GM19397 (cell line): Measurements from ENCODE around the gene EPHB2.

Experiments
- ATAC-seq: cut with Tn5 transposase; IDR thresholded peaks from one replicate; pipeline ENCODE4 v1.9.1; 2021; ENCODE audit warnings: mild to moderate bottlenecking, moderate library complexity; ENCODE audit not compliant: unreplicated experiment

EPHB2 gene

GRCh38 chr1:22749919-22750684 lies 39.5 kb downstream of the EPHB2 start:
- ATAC-seq: no peak

DNA sequence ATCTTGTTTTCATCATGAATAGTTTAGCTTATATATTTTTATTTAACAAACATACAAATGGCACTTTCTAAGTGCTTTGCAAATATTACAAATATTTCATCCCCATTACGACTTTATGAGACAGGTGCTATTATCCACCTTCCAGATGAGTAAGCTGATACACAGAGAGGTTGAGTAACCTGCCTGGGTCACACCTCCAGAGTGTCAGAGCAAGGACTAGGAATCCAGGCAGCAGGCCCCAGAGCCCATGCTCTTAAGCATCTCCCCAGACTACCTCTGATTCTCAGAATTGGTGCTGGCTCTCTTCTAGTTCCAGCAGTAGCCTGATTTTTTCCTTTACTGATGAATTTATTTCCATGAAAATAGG lies 40.0 kb downstream of the EPHB2 start:
- ATAC-seq: no peak

DNA sequence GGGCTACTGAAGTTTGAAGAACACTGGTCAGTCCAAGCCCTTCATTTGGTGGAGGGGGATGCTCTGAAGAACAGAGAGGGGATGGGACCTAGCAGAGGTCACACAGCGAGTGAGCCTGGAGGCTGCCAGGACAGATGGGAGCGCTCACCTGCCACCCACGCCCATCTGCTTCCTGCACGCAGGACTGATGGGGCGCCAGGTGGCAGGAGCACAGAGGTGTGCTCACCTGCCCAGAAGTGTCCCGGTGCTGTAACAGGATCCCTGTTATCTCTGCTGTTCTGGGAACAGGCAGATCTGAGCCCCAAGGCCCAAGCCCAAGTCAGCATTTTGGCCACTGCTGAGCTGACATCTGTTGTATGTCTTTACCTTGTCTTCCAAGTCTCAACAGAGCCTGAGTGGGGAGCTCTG lies 40.5 kb downstream of the EPHB2 start:
- ATAC-seq: no peak

DNA sequence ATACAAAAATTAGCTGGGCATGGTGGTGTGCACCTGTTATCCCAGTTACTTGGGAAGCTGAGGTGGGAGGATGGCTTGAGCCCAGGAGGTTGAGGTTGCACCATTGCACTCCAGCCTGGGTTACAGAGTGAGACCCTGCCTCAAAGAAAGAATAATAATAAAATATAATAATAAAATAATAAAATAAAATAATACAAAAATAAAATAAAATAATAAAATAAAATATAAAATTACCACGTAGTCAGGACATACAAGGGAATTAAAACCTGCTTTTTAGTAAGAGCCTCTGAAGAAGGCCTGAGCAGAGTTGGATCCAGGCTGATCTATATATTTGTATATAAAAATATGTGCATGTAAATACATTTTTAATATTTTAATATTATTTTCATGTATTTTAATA lies 41.7 kb downstream of the EPHB2 start:
- no peak for ATAC-seq

DNA sequence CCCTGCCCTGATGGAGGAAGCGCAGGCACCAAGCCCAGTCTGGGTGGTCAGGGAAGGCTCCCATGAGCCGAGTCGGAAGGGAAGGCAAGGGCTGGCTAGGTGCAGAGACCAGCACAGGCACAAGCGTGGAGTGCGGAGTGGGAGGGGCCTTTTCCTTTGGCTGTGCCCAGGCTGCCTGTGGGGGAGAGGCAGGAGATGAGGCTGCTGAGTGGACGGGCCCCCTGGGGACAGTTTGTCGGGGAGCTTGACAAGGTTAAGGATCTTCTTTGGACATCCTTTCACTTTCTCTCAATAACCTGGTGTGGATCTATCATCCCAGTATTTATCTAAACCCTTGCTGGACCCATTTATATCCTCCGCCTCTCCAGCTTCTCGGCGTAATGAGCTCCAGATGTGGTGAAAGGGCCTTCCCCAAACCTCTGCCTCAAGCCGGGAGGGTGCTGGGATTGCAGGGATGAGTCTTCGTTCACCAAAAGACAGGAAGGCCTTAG lies 42.9 kb downstream of the EPHB2 start:
- no peak for ATAC-seq

DNA sequence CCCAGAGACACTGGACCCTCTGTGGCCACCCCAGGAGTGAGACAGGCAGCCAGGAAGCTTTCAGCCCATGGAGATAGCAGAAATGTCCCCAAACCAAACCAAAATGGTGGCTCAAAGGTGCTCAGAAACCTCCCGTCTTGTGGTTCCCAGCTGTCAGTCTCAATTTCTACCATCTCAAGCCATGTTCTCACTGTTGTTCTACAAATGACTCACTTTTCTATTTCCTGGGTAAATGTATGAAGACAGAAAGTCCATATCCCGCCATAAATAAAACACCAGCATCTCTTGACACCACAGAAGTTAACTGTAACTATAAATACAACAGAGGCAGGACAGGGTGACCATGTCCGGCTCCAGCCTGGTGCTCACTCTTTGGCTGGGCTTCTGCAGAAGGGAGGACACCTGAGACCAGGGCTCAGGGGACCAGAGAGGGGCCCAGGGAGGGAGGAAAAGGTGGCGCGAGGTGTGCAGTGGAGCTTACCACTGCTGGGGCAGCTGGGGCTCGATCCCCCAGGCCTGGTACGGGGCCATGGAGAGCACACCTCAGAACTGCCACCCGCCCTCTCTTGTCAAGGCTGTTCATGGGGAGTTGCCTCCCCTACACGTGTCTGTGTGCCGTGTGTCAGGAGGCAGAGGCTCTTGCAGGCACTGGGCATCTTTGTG lies 43.6 kb downstream of the EPHB2 start:
- no peak for ATAC-seq

DNA sequence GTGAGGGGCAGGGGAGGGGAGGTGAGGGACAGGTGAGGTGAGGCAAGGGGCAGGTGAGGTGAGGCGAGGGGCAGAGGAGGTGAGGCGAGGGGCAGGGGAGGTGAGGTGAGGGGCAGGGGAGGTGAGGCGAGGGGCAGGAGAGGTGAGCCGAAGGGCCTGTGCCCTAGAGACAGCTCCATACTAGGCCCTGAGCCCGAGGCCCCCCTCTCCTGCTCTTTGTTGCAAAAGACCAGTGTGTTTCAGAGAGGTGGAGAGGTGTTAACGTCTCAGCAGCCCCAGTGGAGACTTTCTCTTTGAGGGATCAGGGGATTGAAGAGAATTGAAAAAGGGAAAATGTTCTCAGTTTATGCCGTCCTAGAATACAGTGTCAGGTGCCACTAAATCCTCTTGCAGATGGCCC lies 44.2 kb downstream of the EPHB2 start:
- no peak for ATAC-seq

GRCh38 chr1:22755641-22756040 lies 45.0 kb downstream of the EPHB2 start:
- no peak for ATAC-seq

- no peak for ATAC-seq
Measured at GRCh38 chr1:22756125-22756735, 45.6 kb downstream of the EPHB2 start.

- no peak for ATAC-seq
Measured at GRCh38 chr1:22760455-22760854, 49.8 kb downstream of the EPHB2 start.

DNA sequence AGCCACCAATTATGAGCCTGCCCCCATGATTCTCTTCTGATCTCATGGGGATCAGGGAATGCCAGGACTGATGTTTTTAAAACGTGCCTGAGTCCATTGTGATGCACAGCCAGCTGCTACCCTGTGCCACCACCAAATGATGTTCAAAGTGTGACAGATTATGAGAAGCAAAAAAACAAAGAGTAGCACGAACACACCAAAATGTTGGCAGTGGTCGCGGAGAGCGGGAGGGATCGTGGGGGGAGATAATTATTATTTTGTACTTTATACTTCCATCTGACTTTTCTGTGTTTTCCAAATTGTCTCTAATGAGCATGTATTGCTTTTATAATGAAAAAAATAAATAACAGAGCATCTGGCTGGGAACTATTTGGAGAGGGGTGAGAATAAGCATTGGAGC lies 50.5 kb downstream of the EPHB2 start:
- ATAC-seq: no peak

DNA sequence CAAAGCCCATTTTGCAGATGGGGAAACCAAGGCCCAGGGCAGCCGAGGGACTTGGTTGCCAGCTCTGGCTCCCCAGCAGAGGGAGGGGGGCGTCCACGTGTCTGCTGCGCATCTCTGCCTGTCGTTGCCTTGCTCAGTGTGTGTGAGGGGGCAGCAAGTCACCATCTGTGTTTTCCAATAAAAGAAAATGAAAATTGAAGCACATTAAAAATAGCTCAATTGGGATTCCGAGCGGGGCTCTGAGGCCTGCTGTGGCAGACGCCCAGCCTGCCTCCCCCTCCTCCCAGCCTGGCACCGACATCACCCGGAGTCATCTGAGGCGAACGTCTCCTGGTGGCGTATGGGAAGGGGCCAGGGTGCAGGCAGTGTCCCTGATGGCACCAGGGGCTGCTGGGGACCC lies 51.2 kb downstream of the EPHB2 start:
- no peak for ATAC-seq

DNA sequence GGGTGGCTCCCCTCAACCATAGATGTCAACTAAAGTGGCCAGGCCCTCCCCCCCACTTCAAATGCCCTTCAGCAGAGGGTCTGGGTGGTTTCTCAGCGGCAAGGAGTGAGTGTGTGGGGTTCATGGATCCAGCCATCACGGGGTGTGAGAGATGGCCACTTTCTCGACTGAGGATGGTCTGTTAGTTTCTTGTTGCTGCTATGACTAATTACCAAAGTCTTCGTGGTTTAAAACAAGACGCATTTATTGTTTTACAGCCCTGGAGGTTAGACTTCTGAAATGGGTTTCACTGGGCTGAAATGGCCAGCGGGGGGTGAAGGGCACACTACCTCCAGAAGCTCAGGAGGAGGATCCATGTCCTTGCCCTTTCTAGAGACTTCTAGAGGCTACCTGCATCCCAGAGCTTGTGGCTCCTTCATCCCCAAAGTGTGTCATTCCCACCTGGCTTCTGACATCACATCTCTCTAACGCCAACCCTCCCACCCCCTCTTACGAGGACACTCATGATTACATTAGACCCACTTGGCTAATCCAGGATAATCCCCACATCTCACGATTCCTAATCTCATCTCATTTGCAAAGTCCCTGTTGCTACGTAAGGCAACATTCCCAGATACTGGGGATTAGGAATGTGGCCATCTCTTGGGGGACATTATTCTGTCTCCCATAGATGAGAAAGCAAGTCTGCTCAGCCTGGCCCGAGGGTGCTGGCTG lies 53.0 kb downstream of the EPHB2 start:
- ATAC-seq: no peak

GRCh38 chr1:22767852-22768251 lies 57.2 kb downstream of the EPHB2 start:
- ATAC-seq: no peak

GRCh38 chr1:22769932-22770331 lies 59.3 kb downstream of the EPHB2 start:
- ATAC-seq: no peak

DNA sequence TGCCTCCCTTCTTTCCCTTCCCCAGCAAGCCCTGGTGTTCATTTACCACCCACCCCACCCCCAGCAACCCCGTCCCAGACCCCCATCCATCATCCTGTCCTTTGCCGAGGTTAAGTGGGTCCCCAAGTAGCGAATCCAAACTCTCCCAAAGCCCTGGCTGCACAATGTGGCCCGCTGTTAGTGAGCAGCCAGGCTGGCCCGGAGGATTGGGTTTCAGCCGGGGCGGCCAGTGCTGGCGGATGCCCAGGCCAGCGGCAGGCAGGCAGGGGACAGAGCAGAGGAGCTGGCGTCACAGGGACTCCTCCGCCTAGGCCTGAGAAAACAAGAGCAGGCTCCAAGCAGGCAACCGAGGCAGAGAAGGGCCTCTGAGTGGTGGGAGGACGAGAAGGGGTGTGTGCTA lies 61.4 kb downstream of the EPHB2 start:
- ATAC-seq: no peak

DNA sequence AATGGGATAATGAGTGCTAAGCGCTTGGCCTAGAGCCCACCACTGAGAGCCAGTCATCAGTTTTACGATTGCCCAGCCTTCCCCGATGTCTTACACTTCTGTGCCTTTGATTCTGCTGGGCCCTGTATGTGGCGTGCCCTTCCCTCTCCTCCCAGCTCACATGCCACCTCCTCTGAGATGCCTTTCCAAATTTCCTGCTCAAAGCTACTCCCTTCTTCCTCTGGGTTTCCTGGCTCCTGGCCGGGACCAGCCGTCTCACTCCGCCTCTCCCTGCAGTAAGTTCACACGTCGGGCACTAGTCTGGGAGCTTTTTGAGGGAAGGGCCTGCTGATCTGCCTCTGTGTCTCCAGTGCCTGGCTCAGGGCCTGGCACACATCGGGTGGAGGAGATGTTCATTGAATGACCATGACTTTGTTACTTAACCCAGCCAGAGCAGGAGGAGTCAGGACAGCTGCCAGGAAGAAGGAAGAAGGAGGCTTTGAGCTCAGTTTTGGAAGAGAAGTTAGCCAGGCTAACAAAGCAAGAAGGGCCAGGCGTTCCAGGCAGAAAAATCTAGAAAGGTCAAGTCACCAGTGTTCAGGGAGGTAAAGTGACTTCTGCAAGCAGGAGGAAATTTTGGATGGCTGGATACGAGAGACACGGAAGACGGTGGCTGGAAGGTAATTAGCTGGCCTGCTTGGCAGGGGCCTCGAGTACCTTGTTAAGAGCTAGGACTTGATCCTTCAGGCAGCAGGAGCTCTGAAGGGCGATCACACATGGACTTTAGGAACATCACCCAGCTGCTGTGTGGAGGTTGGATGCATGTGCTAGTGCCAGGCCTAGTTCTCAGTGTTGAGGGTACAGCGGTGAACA lies 63.6 kb downstream of the EPHB2 start:
- no peak for ATAC-seq

- ATAC-seq: no peak
Measured at GRCh38 chr1:22774833-22775182, 64.2 kb downstream of the EPHB2 start.

- no peak for ATAC-seq
Measured at GRCh38 chr1:22775478-22775877, 64.8 kb downstream of the EPHB2 start.

DNA sequence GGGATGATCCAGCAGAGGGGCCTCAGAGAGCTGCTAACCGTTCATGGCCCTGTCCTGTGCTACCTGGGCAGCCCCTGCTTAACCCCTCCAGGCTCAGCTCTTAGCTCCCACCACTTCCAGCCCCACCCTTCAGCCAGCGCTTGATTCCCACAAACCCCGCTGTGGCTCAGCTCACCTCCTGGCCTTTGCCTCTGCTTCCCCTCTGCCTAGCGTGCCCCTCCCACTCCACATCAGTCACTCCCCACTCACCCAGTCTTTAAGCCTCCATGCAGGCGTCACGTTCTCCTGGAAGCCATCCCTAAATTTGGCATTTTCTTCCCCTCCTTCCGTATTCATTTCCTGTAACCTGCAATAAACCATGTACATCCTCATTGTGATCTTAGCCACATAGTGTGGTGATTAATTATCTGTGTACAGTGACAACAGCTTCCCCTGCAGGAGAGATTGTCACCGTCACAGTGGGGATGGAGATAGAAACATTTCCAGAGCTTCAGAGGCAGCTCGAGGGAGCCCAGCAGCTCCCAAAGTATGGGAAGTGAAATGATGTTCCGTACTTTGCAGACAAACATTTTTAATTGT lies 65.5 kb downstream of the EPHB2 start:
- ATAC-seq: no peak
